ENCODE data around the gene PDE11A.
A peak's percentile ranks its signal among the peaks of the same experiment; 100 is the strongest.

PDE11A gene

GRCh38 chr2:177662895-177663294, 409.7 kb downstream of the PDE11A start:
- no peak for DNase-seq

GRCh38 chr2:177660742-177661141, 411.8 kb downstream of the PDE11A start:
- no peak for DNase-seq

GRCh38 chr2:177658309-177658708, 414.3 kb downstream of the PDE11A start:
- DNase-seq = no peak

- no peak for DNase-seq
Observed at GRCh38 chr2:177651833-177652232, 420.7 kb downstream of the PDE11A start.

GRCh38 chr2:177649568-177650518, 422.7 kb downstream of the PDE11A start:
- no peak for DNase-seq

- no peak for DNase-seq
Observed at GRCh38 chr2:177646791-177647190, 425.8 kb downstream of the PDE11A start.

- DNase-seq = no peak
Observed at GRCh38 chr2:177646241-177646640, 426.3 kb downstream of the PDE11A start.

GRCh38 chr2:177641331-177641730, 431.2 kb downstream of the PDE11A start:
- no peak for DNase-seq

GRCh38 chr2:177640423-177640822, 432.2 kb downstream of the PDE11A start:
- DNase-seq = no peak

- no peak for DNase-seq
Observed at GRCh38 chr2:177639262-177639914, 433.2 kb downstream of the PDE11A start.

GRCh38 chr2:177638507-177638906, 434.1 kb downstream of the PDE11A start:
- DNase-seq = no peak

- no peak for DNase-seq
Observed at GRCh38 chr2:177636672-177637071, 435.9 kb downstream of the PDE11A start.

GRCh38 chr2:177635696-177636095, 436.9 kb downstream of the PDE11A start:
- no peak for DNase-seq

GRCh38 chr2:177633910-177634294, 438.7 kb downstream of the PDE11A start:
- DNase-seq = no peak

- no peak for DNase-seq
Observed at GRCh38 chr2:177633111-177633510, 439.5 kb downstream of the PDE11A start.

- DNase-seq = no peak
Observed at GRCh38 chr2:177631680-177632079, 440.9 kb downstream of the PDE11A start.

- DNase-seq = no peak
Observed at GRCh38 chr2:177629357-177630024, 443.1 kb downstream of the PDE11A start.

GRCh38 chr2:177628831-177629230, 443.7 kb downstream of the PDE11A start:
- DNase-seq = no peak

- DNase-seq = no peak
Observed at GRCh38 chr2:177625744-177626650, 446.6 kb downstream of the PDE11A start.

- DNase-seq = no peak
Observed at GRCh38 chr2:177622521-177622920, 450.1 kb downstream of the PDE11A start.

- DNase-seq = no peak
Observed at GRCh38 chr2:177619986-177620385, 452.6 kb downstream of the PDE11A start.

GRCh38 chr2:177619461-177619860, 453.1 kb downstream of the PDE11A start:
- peak; percentile 66 for DNase-seq

Measured in NCI-H510A treated with DMSO at 0.1 percent for 48 hours (cell line).